SK-N-SH treated with all-trans-retinoic acid at 6 μM for 48 hours (cell line): Measurements from ENCODE around the gene TMEM138.

Experiments used
- ATAC-seq: fragments of 200-7000 bp; cut with Tn5 transposase; 3 replicates; pipeline ENCODE4 v1.9.1; 2020; ENCODE audit warnings: mild to moderate bottlenecking, moderate library complexity
- BACH2 ChIP-seq: fragments of 250-450 bp; sonication (Bioruptor Pico); IDR thresholded peaks from 2 replicates; pipeline ENCODE4 v1.9.0; 2021; ENCODE audit warnings: mild to moderate bottlenecking, borderline replicate concordance
- ESRRG ChIP-seq: fragments of 250-450 bp; sonication (Bioruptor Pico); IDR thresholded peaks from 2 replicates; pipeline ENCODE4 v1.6.1; 2021; ENCODE audit warnings: mild to moderate bottlenecking
- GLIS3 ChIP-seq: fragments of 250-450 bp; sonication (Bioruptor Pico); IDR thresholded peaks from 2 replicates; pipeline ENCODE4 v1.5.0; 2020; ENCODE audit warnings: mild to moderate bottlenecking, moderate library complexity
- ISL1 ChIP-seq: fragments of 250-450 bp; sonication (Bioruptor Pico); IDR thresholded peaks from 2 replicates; pipeline ENCODE4 v2.1.2; 2022; ENCODE audit warnings: mild to moderate bottlenecking, moderate library complexity
- SNAI2 ChIP-seq: fragments of 250-450 bp; sonication (Bioruptor Pico); IDR thresholded peaks from 2 replicates; pipeline ENCODE4 v1.5.0; 2020; ENCODE audit warnings: mild to moderate bottlenecking, moderate library complexity
- TOX ChIP-seq: fragments of 250-450 bp; sonication (Bioruptor Pico); IDR thresholded peaks from 2 replicates; pipeline ENCODE4 v1.8.0; 2021; ENCODE audit warnings: mild to moderate bottlenecking, moderate library complexity, borderline replicate concordance
- ZC3H10 ChIP-seq: fragments of 250-450 bp; sonication (Bioruptor Pico); IDR thresholded peaks from 2 replicates; pipeline ENCODE4 v1.5.1; 2021; ENCODE audit warnings: mild to moderate bottlenecking, moderate library complexity
- ZFP3 ChIP-seq: fragments of 250-450 bp; sonication (Bioruptor Pico); IDR thresholded peaks from 2 replicates; pipeline ENCODE4 v1.5.0; 2020; ENCODE audit warnings: mild to moderate bottlenecking, moderate library complexity
- TF ChIP-seq, protein P1 (sequence below): fragments of 250-450 bp; sonication (Bioruptor Pico); IDR thresholded peaks from 2 replicates; pipeline ENCODE4 v1.5.1; 2020; ENCODE audit warnings: low read depth, mild to moderate bottlenecking, moderate library complexity
- TF ChIP-seq, protein P2 (sequence below): fragments of 250-450 bp; sonication (Bioruptor Pico); IDR thresholded peaks from 2 replicates; pipeline ENCODE4 v1.5.0; 2020; ENCODE audit warnings: mild to moderate bottlenecking, moderate library complexity
- TF ChIP-seq, protein P3 (sequence below): fragments of 250-450 bp; sonication (Bioruptor Pico); IDR thresholded peaks from 2 replicates; pipeline ENCODE4 v1.5.1; 2021; ENCODE audit warnings: mild to moderate bottlenecking, moderate library complexity
- TF ChIP-seq, protein P4 (sequence below): fragments of 250-450 bp; sonication (Bioruptor Pico); IDR thresholded peaks from 2 replicates; pipeline ENCODE4 v1.8.0; 2020; ENCODE audit warnings: mild to moderate bottlenecking, moderate library complexity, borderline replicate concordance
- TF ChIP-seq, protein P5 (sequence below): fragments of 250-450 bp; sonication (Bioruptor Pico); IDR thresholded peaks from 2 replicates; pipeline ENCODE4 v1.8.0; 2021; ENCODE audit warnings: low read depth, mild to moderate bottlenecking, moderate library complexity, borderline replicate concordance

The TMEM138 gene

DNA sequence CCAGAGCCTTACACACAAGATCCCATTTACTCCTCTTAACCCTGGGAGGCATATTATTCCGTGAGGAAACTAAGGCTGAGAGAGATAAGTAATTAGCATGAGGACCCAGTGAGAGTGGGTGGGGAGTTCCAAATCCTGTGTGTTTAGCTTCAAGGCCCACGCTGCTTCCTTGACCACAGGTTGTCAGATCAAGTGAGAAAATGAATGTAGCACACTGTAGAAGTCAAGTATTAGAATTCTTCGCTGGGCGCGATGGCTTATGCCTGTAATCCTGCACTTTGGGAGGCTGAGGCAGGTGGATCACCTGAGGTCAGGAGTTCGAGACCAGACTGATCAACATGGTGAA, 4.3 kb upstream of the TMEM138 start (continued):
- TF ChIP-seq, protein P1, sequence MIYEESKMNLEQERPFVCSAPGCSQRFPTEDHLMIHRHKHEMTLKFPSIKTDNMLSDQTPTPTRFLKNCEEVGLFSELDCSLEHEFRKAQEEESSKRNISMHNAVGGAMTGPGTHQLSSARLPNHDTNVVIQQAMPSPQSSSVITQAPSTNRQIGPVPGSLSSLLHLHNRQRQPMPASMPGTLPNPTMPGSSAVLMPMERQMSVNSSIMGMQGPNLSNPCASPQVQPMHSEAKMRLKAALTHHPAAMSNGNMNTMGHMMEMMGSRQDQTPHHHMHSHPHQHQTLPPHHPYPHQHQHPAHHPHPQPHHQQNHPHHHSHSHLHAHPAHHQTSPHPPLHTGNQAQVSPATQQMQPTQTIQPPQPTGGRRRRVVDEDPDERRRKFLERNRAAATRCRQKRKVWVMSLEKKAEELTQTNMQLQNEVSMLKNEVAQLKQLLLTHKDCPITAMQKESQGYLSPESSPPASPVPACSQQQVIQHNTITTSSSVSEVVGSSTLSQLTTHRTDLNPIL, result no peak
- TF ChIP-seq TOX (CRISPR knock-in tag) (no peak), GLIS3 (CRISPR knock-in tag) (no peak), SNAI2 (CRISPR knock-in tag) (no peak), ESRRG (CRISPR knock-in tag) (no peak), BACH2 (no peak)

DNA sequence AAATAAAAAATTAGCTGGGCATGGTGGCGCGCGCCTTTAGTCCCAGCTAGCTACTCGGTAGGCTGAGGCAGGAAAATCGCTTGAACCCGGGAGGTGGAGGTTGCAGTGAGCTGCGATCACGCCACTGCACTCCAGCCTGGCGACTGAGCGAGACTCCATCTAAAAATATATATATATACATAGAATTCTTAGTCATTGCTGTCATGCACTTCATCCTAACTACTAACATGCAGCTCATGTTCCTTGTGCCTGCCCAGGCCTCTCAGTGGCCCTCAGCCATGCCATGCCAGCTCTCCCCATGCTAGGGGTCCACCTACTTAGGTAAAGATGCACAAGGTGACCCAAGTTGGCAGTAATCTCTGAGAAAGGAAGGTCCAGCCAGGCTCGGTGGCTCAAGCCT, 3.6 kb upstream of the TMEM138 start:
- ATAC-seq, result no peak
- TF ChIP-seq, protein P2, sequence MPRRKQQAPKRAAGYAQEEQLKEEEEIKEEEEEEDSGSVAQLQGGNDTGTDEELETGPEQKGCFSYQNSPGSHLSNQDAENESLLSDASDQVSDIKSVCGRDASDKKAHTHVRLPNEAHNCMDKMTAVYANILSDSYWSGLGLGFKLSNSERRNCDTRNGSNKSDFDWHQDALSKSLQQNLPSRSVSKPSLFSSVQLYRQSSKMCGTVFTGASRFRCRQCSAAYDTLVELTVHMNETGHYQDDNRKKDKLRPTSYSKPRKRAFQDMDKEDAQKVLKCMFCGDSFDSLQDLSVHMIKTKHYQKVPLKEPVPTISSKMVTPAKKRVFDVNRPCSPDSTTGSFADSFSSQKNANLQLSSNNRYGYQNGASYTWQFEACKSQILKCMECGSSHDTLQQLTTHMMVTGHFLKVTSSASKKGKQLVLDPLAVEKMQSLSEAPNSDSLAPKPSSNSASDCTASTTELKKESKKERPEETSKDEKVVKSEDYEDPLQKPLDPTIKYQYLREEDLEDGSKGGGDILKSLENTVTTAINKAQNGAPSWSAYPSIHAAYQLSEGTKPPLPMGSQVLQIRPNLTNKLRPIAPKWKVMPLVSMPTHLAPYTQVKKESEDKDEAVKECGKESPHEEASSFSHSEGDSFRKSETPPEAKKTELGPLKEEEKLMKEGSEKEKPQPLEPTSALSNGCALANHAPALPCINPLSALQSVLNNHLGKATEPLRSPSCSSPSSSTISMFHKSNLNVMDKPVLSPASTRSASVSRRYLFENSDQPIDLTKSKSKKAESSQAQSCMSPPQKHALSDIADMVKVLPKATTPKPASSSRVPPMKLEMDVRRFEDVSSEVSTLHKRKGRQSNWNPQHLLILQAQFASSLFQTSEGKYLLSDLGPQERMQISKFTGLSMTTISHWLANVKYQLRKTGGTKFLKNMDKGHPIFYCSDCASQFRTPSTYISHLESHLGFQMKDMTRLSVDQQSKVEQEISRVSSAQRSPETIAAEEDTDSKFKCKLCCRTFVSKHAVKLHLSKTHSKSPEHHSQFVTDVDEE (CRISPR knock-in tag), result no peak
- no peak for TF ChIP-seq ZC3H10 (CRISPR knock-in tag)
- TF ChIP-seq, all 23 proteins: peak for 0

DNA sequence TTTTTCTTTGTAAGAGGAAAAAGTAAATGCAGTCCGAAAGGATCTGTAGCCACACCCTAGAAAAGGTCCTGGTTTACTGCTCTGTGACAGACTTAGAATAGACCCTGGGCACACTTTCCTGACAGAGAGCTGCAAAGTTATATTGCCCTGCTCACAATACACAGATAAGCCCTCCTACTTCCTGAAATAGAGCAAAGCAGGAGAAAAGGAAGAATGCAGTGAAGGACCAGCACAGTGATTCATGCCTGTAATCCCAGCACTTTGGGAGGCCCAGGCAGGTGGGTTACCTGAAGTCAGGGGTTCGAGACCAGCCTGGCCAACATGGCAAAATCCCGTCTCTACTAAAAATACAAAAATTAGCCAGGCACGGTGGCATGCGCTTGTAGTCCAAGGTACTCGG, 2.7 kb upstream of the TMEM138 start:
- no peak for ATAC-seq
- no peak for TF ChIP-seq ISL1 (CRISPR knock-in tag)
- TF ChIP-seq, all 23 proteins: peak for 0

DNA sequence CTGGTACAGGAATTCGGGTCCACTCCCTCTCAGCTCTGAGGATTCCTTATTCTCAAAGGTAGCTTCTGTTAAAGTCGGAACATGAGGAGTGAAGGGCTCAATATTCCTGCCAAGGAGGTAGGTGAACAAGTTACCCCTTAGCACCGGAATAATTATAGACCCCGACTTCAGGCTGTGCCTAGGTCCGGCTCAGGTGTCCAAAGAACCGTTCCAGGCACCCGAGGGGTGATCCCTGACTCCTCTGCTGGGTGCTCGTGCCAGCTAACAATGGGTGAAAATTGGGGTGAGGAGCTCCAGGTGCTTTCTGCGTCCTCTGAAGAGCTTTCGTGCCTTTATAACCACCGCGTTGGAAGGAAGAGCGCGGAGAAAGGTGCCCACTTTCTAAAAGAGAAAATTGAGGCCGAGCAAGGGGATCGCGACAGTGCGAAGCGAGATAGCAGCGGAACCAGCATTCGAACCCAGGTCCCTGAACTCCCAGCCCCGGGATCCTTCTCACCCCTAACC, 885 bp upstream of the TMEM138 start:
- ATAC-seq, result peak; percentile 1; the same call in 2 of the 3 replicates

More for the DNA sequence above, 885 bp upstream of the TMEM138 start:
- no peak for TF ChIP-seq ZFP3 (CRISPR knock-in tag)
- TF ChIP-seq, protein P3, sequence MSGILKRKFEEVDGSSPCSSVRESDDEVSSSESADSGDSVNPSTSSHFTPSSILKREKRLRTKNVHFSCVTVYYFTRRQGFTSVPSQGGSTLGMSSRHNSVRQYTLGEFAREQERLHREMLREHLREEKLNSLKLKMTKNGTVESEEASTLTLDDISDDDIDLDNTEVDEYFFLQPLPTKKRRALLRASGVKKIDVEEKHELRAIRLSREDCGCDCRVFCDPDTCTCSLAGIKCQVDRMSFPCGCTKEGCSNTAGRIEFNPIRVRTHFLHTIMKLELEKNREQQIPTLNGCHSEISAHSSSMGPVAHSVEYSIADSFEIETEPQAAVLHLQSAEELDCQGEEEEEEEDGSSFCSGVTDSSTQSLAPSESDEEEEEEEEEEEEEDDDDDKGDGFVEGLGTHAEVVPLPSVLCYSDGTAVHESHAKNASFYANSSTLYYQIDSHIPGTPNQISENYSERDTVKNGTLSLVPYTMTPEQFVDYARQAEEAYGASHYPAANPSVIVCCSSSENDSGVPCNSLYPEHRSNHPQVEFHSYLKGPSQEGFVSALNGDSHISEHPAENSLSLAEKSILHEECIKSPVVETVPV (CRISPR knock-in tag), result no peak
- TF ChIP-seq, protein P4, sequence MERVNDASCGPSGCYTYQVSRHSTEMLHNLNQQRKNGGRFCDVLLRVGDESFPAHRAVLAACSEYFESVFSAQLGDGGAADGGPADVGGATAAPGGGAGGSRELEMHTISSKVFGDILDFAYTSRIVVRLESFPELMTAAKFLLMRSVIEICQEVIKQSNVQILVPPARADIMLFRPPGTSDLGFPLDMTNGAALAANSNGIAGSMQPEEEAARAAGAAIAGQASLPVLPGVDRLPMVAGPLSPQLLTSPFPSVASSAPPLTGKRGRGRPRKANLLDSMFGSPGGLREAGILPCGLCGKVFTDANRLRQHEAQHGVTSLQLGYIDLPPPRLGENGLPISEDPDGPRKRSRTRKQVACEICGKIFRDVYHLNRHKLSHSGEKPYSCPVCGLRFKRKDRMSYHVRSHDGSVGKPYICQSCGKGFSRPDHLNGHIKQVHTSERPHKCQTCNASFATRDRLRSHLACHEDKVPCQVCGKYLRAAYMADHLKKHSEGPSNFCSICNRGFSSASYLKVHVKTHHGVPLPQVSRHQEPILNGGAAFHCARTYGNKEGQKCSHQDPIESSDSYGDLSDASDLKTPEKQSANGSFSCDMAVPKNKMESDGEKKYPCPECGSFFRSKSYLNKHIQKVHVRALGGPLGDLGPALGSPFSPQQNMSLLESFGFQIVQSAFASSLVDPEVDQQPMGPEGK (CRISPR knock-in tag), result no peak
- TF ChIP-seq, protein P5, sequence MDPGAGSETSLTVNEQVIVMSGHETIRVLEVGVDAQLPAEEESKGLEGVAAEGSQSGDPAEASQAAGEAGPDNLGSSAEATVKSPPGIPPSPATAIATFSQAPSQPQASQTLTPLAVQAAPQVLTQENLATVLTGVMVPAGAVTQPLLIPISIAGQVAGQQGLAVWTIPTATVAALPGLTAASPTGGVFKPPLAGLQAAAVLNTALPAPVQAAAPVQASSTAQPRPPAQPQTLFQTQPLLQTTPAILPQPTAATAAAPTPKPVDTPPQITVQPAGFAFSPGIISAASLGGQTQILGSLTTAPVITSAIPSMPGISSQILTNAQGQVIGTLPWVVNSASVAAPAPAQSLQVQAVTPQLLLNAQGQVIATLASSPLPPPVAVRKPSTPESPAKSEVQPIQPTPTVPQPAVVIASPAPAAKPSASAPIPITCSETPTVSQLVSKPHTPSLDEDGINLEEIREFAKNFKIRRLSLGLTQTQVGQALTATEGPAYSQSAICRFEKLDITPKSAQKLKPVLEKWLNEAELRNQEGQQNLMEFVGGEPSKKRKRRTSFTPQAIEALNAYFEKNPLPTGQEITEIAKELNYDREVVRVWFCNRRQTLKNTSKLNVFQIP (CRISPR knock-in tag), result no peak
- TF ChIP-seq, protein P2 (CRISPR knock-in tag), result no peak
- no peak for TF ChIP-seq TOX (CRISPR knock-in tag)
